Tibial nerve (tissue), 3 donors: ENCODE measurements around the gene SLC31A1.

Experiments
- POLR2A ChIP-seq, 2 donors: fragments of 450-650 bp; IDR thresholded peaks; one replicate each; pipeline ENCODE4 v1.6.1; 2017; ENCODE audit warnings: antibody characterized with exemption in 2 of 2, mild to moderate bottlenecking in 2 of 2, moderate library complexity in 2 of 2
- TF ChIP-seq, protein P1 (sequence below), 5 experiments: fragments of 200-600 bp in 3 of 5; fragments of 450-650 bp in 2 of 5; sonication (generic) in 3 of 5; IDR thresholded peaks; one replicate each; pipeline ENCODE4 v1.5.1; 2016 to 2019; ENCODE audit warnings: antibody characterized with exemption in 5 of 5, mild to moderate bottlenecking in 3 of 5, moderate library complexity in 2 of 5

DNA sequence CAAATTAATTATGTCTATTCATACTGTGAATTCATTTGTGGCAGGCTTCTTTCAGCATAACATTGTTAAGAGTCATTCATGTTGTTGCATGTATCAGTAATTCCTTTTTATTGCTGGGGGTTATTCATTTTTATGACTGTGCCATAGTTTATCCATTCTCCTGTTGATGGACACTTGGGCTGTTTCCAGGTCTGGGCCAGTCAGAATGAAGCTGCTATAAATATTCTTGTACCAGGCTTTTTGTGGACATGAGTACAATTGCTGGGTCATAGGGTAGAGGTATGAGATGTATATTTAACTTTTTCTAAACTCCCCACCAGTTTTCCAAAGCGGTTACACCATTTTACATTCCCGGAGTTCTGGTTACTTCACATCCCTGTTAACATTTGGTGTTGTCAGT is 67.7 kb downstream of the SLC31A1 start:
- no peak for TF ChIP-seq POLR2A (IDR thresholded peaks at IDR 0.05)
- TF ChIP-seq, protein P1, sequence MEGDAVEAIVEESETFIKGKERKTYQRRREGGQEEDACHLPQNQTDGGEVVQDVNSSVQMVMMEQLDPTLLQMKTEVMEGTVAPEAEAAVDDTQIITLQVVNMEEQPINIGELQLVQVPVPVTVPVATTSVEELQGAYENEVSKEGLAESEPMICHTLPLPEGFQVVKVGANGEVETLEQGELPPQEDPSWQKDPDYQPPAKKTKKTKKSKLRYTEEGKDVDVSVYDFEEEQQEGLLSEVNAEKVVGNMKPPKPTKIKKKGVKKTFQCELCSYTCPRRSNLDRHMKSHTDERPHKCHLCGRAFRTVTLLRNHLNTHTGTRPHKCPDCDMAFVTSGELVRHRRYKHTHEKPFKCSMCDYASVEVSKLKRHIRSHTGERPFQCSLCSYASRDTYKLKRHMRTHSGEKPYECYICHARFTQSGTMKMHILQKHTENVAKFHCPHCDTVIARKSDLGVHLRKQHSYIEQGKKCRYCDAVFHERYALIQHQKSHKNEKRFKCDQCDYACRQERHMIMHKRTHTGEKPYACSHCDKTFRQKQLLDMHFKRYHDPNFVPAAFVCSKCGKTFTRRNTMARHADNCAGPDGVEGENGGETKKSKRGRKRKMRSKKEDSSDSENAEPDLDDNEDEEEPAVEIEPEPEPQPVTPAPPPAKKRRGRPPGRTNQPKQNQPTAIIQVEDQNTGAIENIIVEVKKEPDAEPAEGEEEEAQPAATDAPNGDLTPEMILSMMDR (IDR thresholded peaks at IDR 0.05), result no peak
